Ovary (tissue), 9 donors: Measurements from ENCODE around the gene SV2B. TPM values are rescaled to one million over a fixed set of nuclear protein-coding genes. Genes with fewer than 3 reads are reported as not detected.

Experiments
- DNase-seq, 5 donors: peaks; one replicate each; pipeline ENCODE4 v3.0.0-alpha.2; 2019 to 2020
- H3K27ac ChIP-seq, 2 donors: fragments of 200-600 bp; one replicate each; pipeline versions ENCODE4 v1.5.1 to v1.8.0; 2019 to 2022
- H3K27me3 ChIP-seq: fragments of 200-600 bp; one replicate; pipeline ENCODE4 v1.8.0; 2022
- H3K36me3 ChIP-seq: fragments of 200-600 bp; sonication (generic); one replicate; pipeline ENCODE4 v1.5.1; 2019
- H3K4me1 ChIP-seq: one replicate; pipeline ENCODE4 v1.8.1; 2013; ENCODE audit warnings: mild to moderate bottlenecking, moderate library complexity; ENCODE audit not compliant: insufficient read depth
- H3K4me3 ChIP-seq: fragments of 200-600 bp; sonication (generic); one replicate; pipeline ENCODE4 v1.5.1; 2017
- H3K9me3 ChIP-seq, 2 donors: fragments of 200-600 bp in 1 of 2; sonication (generic) in 1 of 2; one replicate each; pipeline versions ENCODE4 v1.5.1 to v1.8.1; 2013 to 2019; ENCODE audit warnings: mild to moderate bottlenecking in 1 of 2, moderate library complexity in 1 of 2
- CTCF ChIP-seq, 3 donors: fragments of 450-650 bp in 2 of 3; fragments of 200-600 bp in 1 of 3; IDR thresholded peaks; one replicate each; pipeline versions ENCODE4 v1.5.1 to v1.8.0; 2016 to 2022; ENCODE audit warnings: antibody characterized with exemption in 3 of 3, mild to moderate bottlenecking in 1 of 3
- EP300 ChIP-seq: sonication (generic); formaldehyde crosslinking; IDR thresholded peaks from one replicate; pipeline ENCODE4 v1.6.1; 2017; ENCODE audit warnings: antibody characterized with exemption
- POLR2A ChIP-seq: fragments of 450-650 bp; IDR thresholded peaks from one replicate; pipeline ENCODE4 v1.6.1; 2017; ENCODE audit warnings: antibody characterized with exemption, mild to moderate bottlenecking, moderate library complexity
- WGBS, 3 donors: extraction: QIAGEN DNeasy Blood & Tissue Kit in 1 of 3; methylation state at CpG; one replicate each; pipeline versions ENCODE4 v1.1.5 to v1.1.7; 2013 to 2017; 5-methylcytosine and 5-hydroxymethylcytosine counted together
- intact Hi-C, 4 donors: fragments of 100-400 bp; cut with DNase I; formaldehyde crosslinking; loops; one replicate each; pipeline versions ENCODE4 v1.11.0 to v1.15.1; 2022 to 2023
- polyA plus RNA-seq, 2 donors: library from polyadenylated mRNA; stranded (reverse); fragments of 200-250 nt in 1 of 2; fragments of 350-450 nt in 1 of 2; fragmentation: Illumina TruSeq in 1 of 2; extraction: RNeasy Lipid Tissue Mini Kit (QIAGEN cat#74804) in 1 of 2; gene quantifications; one replicate each; pipeline ENCODE4 v1.2.3, GENCODE V29; 2013 to 2014
- total RNA-seq, 7 donors: library from RNA; depleted of rRNA in 2 of 7; stranded (reverse); fragments of >200 nt in 2 of 7; fragmentation: NEBNext Ultra II Directional in 3 of 7; extraction: Animal tissue kit (Norgen Biotek cat#: 25700) in 3 of 7; gene quantifications; one replicate each; pipeline versions ENCODE4 v1.1.0 to v1.2.4, GENCODE V29; 2016 to 2023
- donor health status: DM: no; HTN: no; CAD: no; lungs with moderate emphysema.
- donor health status: DM: no; HTN: no; CAD: no.
- donor health status: Bipolar disorder and iron deficiency.
- donor health status: DM: yes; HTN: yes; CAD: no.
- donor health status: DM: no; HTN: no; CAD: no.
- donor health status: DM: yes; HTN: yes; CAD: no.

Gene SV2B
- total and polyA plus RNA-seq, 9 donors, result 0.10 to 1.3 (median 0.22) TPM; not detected in 1

GRCh38 chr15:91153954-91154353 is 53.9 kb downstream of the SV2B start:
- no peaks in the 10 kb centered on the region for H3K27me3 ChIP-seq
- H3K4me1 ChIP-seq, result no peaks in the 10 kb centered on the region
- H3K9me3 ChIP-seq, result no peaks in the 10 kb centered on the region
- no peaks in the 10 kb centered on the region for H3K36me3 ChIP-seq
- TF ChIP-seq POLR2A (no peak), CTCF (IDR thresholded peaks at IDR 0.05) (no peak), EP300 (no peak)
- H3K4me3 ChIP-seq, result no peak overlapping the region
- WGBS, 3 donors, result 56 to 69% (median 63%) methylated on average over 1 of the region's 1 CpG
- intact Hi-C loops, result no loop called here
- no peak overlapping the region for H3K27ac ChIP-seq
- no peak for DNase-seq

- DNase-seq, result no peak
- no peaks in the 10 kb centered on the region for H3K27me3 ChIP-seq
- TF ChIP-seq CTCF (IDR thresholded peaks at IDR 0.05) (no peak), EP300 (no peak), POLR2A (no peak)
- intact Hi-C loops, result no loop called here
- no peaks in the 10 kb centered on the region for H3K36me3 ChIP-seq
- H3K9me3 ChIP-seq, result no peaks in the 10 kb centered on the region
- no peak overlapping the region for H3K4me3 ChIP-seq
- 81 to 87% (median 83%) methylated on average over 6 of the region's 6 CpGs for WGBS, 3 donors
- H3K27ac ChIP-seq, result no peak overlapping the region
- H3K4me1 ChIP-seq, result no peaks in the 10 kb centered on the region
Observed at GRCh38 chr15:91156175-91156726, 56.2 kb downstream of the SV2B start.

- H3K36me3 ChIP-seq, result no peaks in the 10 kb centered on the region
- intact Hi-C loops, result no loop called here
- TF ChIP-seq CTCF (IDR thresholded peaks at IDR 0.05) (no peak), POLR2A (no peak), EP300 (no peak)
- no peaks in the 10 kb centered on the region for H3K9me3 ChIP-seq
- 70 to 73% (median 71%) methylated on average over 7 of the region's 7 CpGs for WGBS, 3 donors
- no peak overlapping the region for H3K4me3 ChIP-seq
- H3K4me1 ChIP-seq, result no peaks in the 10 kb centered on the region
- H3K27ac ChIP-seq, result no peak overlapping the region
- DNase-seq, result no peak
- H3K27me3 ChIP-seq, result no peaks in the 10 kb centered on the region
Observed at GRCh38 chr15:91158415-91159394, 58.6 kb downstream of the SV2B start.

- 79 to 83% (median 83%) methylated on average over 1 of the region's 1 CpG for WGBS, 3 donors
- Histone ChIP-seq H3K4me1 (no peaks in the 10 kb centered on the region), H3K9me3 (no peaks in the 10 kb centered on the region), H3K4me3 (no peak overlapping the region), H3K27me3 (no peaks in the 10 kb centered on the region), H3K36me3 (no peaks in the 10 kb centered on the region), H3K27ac (no peak overlapping the region)
- DNase-seq, result no peak
- TF ChIP-seq POLR2A (no peak), CTCF (IDR thresholded peaks at IDR 0.05) (no peak), EP300 (no peak)
- intact Hi-C loops, result no loop called here
Observed at GRCh38 chr15:91165850-91166249, 65.8 kb downstream of the SV2B start.
